Breast epithelium (tissue), 4 donors: Measurements from ENCODE around the gene SOCS1. TPM values are rescaled to one million over a fixed set of nuclear protein-coding genes. Genes with fewer than 3 reads are reported as not detected.
A peak's percentile ranks its signal among the peaks of the same experiment; 100 is the strongest.

Experiments
- DNase-seq, 2 donors: peaks; one replicate each; pipeline ENCODE4 v3.0.0-alpha.2; 2019; ENCODE audit warnings: low spot score in 2 of 2
- H3K27ac ChIP-seq, 2 donors: fragments of 200-600 bp; sonication (generic) in 1 of 2; one replicate each; pipeline ENCODE4 v1.5.1; 2016 to 2019; ENCODE audit warnings: mild to moderate bottlenecking in 1 of 2
- H3K27me3 ChIP-seq, 2 donors: fragments of 200-600 bp; sonication (generic) in 1 of 2; one replicate each; pipeline versions ENCODE4 v1.5.1 to v1.6.0; 2017 to 2019; ENCODE audit warnings: control low read depth in 1 of 2, mild to moderate bottlenecking in 1 of 2
- H3K36me3 ChIP-seq: fragments of 200-600 bp; one replicate; pipeline ENCODE4 v1.5.1; 2019
- H3K4me1 ChIP-seq, 2 donors: fragments of 200-600 bp; sonication (generic); one replicate each; pipeline ENCODE4 v1.5.1; 2016 to 2019; ENCODE audit warnings: control low read depth in 1 of 2
- H3K4me3 ChIP-seq, 3 donors: fragments of 200-600 bp; sonication (generic); 1 replicate in 2 of 3; 2 replicates in 1 of 3; pipeline ENCODE4 v1.5.1; 2016 to 2019; ENCODE audit warnings: mild to moderate bottlenecking in 3 of 3, moderate library complexity in 2 of 3
- H3K9me3 ChIP-seq, 2 donors: fragments of 200-600 bp; sonication (generic) in 1 of 2; one replicate each; pipeline ENCODE4 v1.5.1; 2016 to 2019; ENCODE audit warnings: control low read depth in 1 of 2
- CTCF ChIP-seq, 3 donors: fragments of 450-650 bp; IDR thresholded peaks; one replicate each; pipeline ENCODE4 v1.5.1; 2016 to 2017; ENCODE audit warnings: antibody characterized with exemption in 3 of 3, mild to moderate bottlenecking in 3 of 3, moderate library complexity in 3 of 3
- POLR2A ChIP-seq: fragments of 450-650 bp; IDR thresholded peaks from one replicate; pipeline ENCODE4 v1.6.1; 2016; ENCODE audit warnings: antibody characterized with exemption, mild to moderate bottlenecking, moderate library complexity
- POLR2AphosphoS5 ChIP-seq, 3 donors: sonication (generic); formaldehyde crosslinking; IDR thresholded peaks; one replicate each; pipeline ENCODE4 v1.6.1; 2017; ENCODE audit warnings: antibody characterized with exemption in 3 of 3
- intact Hi-C: fragments of 100-400 bp; cut with DNase I; formaldehyde crosslinking; loops from one replicate; pipeline ENCODE4 v1.15.1; 2023; ENCODE audit warnings: low total_unique reads
- total RNA-seq, 3 donors: library from RNA; depleted of rRNA; stranded (reverse); fragments of >200 nt; gene quantifications; one replicate each; pipeline ENCODE4 v1.1.0, GENCODE V29; 2016

SOCS1 gene
- total RNA-seq, 3 donors from 2014 or later = 4.1 to 9.0 (median 5.6) TPM

- H3K4me1 ChIP-seq = peaks cover 2 to 8% of the 10 kb centered on the region in 2 donors
- H3K27me3 ChIP-seq = no peaks in the 10 kb centered on the region
- H3K9me3 ChIP-seq = no peaks in the 10 kb centered on the region
- DNase-seq = peak; percentile 72 to 75
- intact Hi-C loops = loop anchor here (5.0 kb wide), 1 partner anchor 285 kb away; no protein-coding TSS in a partner anchor
- H3K27ac ChIP-seq = peak overlapping the region; percentile 98 to 99
- TF ChIP-seq POLR2A (no peak), POLR2AphosphoS5 (IDR thresholded peaks at IDR 0.05) (peak in 1 of 3 donors; percentile 22), CTCF (IDR thresholded peaks at IDR 0.05) (peak; percentile 7 to 77 (median 64))
- H3K4me3 ChIP-seq = peak overlapping the region; percentile 68 to 94 (median 84)
- H3K36me3 ChIP-seq = no peaks in the 10 kb centered on the region
These were observed 1.3 kb upstream of the SOCS1 start for GRCh38 chr16:11257131-11257938.

DNA sequence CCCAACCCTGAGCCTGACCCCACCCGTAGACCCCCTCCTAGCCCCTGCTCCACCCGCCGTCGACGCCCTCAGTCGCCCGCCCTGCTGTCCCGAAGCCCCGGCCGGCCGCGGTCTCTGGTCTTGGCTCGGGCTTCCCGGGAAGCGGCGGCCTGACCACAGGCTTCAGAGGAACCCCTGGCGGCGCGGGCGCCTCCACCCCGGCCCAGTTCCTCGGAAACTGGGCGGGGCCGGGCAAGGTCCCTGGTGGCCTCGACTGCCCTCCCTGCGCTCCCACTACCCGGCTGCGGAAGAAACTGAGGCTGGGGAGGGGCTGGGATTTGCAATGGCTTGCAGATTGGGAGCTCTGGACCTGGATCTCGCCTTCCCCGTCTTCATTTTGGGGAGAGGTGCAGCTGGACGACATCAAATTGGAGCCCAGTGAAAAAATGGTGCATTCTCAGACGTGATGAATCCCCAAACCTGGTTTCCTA lies 692 bp upstream of the SOCS1 start:
- Histone ChIP-seq H3K4me1 (peaks cover 2 to 8% of the 10 kb centered on the region in 2 donors), H3K27me3 (no peaks in the 10 kb centered on the region), H3K36me3 (no peaks in the 10 kb centered on the region), H3K4me3 (peak overlapping the region; percentile 68 to 94 (median 84)), H3K9me3 (no peaks in the 10 kb centered on the region), H3K27ac (peak overlapping the region; percentile 98 to 99)
- intact Hi-C loops = loop anchor here (5.0 kb wide), 1 partner anchor 284 kb away; no protein-coding TSS in a partner anchor
- TF ChIP-seq POLR2A (no peak), CTCF (IDR thresholded peaks at IDR 0.05) (peak in 1 of 3 donors; percentile 0), POLR2AphosphoS5 (IDR thresholded peaks at IDR 0.05) (no peak)
- no peak for DNase-seq

- Histone ChIP-seq H3K4me3 (peak overlapping the region; percentile 68 to 94 (median 84)), H3K27me3 (no peaks in the 10 kb centered on the region), H3K4me1 (peaks cover 2 to 8% of the 10 kb centered on the region in 2 donors), H3K36me3 (no peaks in the 10 kb centered on the region), H3K27ac (peak overlapping the region; percentile 98 to 99), H3K9me3 (no peaks in the 10 kb centered on the region)
- DNase-seq = peak; percentile 28 to 63
- peak in 1 of 3 donors; percentile 22 for TF ChIP-seq POLR2AphosphoS5 (IDR thresholded peaks at IDR 0.05)
- no peak for TF ChIP-seq CTCF (IDR thresholded peaks at IDR 0.05)
- intact Hi-C loops = loop anchor here (5.0 kb wide), 1 partner anchor 283 kb away; no protein-coding TSS in a partner anchor
These were observed 879 bp downstream of the SOCS1 start for GRCh38 chr16:11254913-11255736.

GRCh38 chr16:11253995-11254912 lies 1.8 kb downstream of the SOCS1 start:
- intact Hi-C loops = no loop called here
- no peaks in the 10 kb centered on the region for H3K27me3 ChIP-seq
- no peaks in the 10 kb centered on the region for H3K36me3 ChIP-seq
- DNase-seq = no peak
- H3K27ac ChIP-seq = peak overlapping the region; percentile 29 to 99
- H3K9me3 ChIP-seq = no peaks in the 10 kb centered on the region
- H3K4me1 ChIP-seq = peaks cover 2 to 8% of the 10 kb centered on the region in 2 donors
- no peak for TF ChIP-seq POLR2A
- no peak for TF ChIP-seq POLR2AphosphoS5 (IDR thresholded peaks at IDR 0.05)
- no peak for TF ChIP-seq CTCF (IDR thresholded peaks at IDR 0.05)
- H3K4me3 ChIP-seq = peak overlapping the region; percentile 68 to 94 (median 84)
